CD4-positive, alpha-beta memory T cell (primary cell): ENCODE measurements around the gene RALGPS2. TPM values are rescaled to one million over a fixed set of nuclear protein-coding genes. Genes with fewer than 3 reads are reported as not detected.

Experiments used
- CTCF ChIA-PET: fragments of 350-600 bp; sonication (Branson Sonifier 250); formaldehyde crosslinking; loops from one replicate; lab custom pipeline; 2021; ENCODE audit warnings: inconsistent platforms; ENCODE audit not compliant: partially characterized antibody; lab: Charles Lee
- POLR2A ChIA-PET: fragments of 350-600 bp; sonication (Branson Sonifier 250); formaldehyde crosslinking; loops from one replicate; lab custom pipeline; 2021; ENCODE audit not compliant: partially characterized antibody; lab: Charles Lee
- DNase-seq, 5 donors: peaks; one replicate each; pipeline versions ENCODE4 v3.0.0 to v3.0.0-alpha.2; 2020 to 2022; ENCODE audit warnings: mixed read lengths in 1 of 5
- H3K27ac ChIP-seq: one replicate; pipeline ENCODE4 v1.7.0; 2013; ENCODE audit warnings: low read depth, low read length
- H3K27me3 ChIP-seq: 2 replicates; pipeline ENCODE4 v1.7.0; 2013; ENCODE audit warnings: mild to moderate bottlenecking, low read length, moderate library complexity; ENCODE audit not compliant: insufficient read depth
- H3K36me3 ChIP-seq: 2 replicates; pipeline ENCODE4 v1.7.0; 2013; ENCODE audit warnings: mild to moderate bottlenecking, low read length, moderate library complexity; ENCODE audit not compliant: insufficient read depth
- H3K4me1 ChIP-seq: 2 replicates; pipeline ENCODE4 v1.7.0; 2013; ENCODE audit warnings: mild to moderate bottlenecking, low read length, moderate library complexity; ENCODE audit not compliant: insufficient read depth
- H3K4me3 ChIP-seq, 2 donors: one replicate each; pipeline ENCODE4 v1.7.0; 2013; ENCODE audit warnings: low read length in 2 of 2, mild to moderate bottlenecking in 1 of 2
- H3K9me3 ChIP-seq, 2 donors: one replicate each; pipeline ENCODE4 v1.7.0; 2013; ENCODE audit warnings: low read length in 2 of 2, control low read depth in 1 of 2; ENCODE audit not compliant: control insufficient read depth in 1 of 2
- H3K27ac Mint-ChIP-seq, 7 donors: one replicate each; pipeline ENCODE4 v1.8.0; 2020 to 2021; ENCODE audit warnings: mixed read lengths in 7 of 7, mild to moderate bottlenecking in 6 of 7, inconsistent platforms in 3 of 7, moderate library complexity in 3 of 7
- H3K27me3 Mint-ChIP-seq, 2 donors: one replicate each; pipeline ENCODE4 v1.8.0; 2020 to 2021; ENCODE audit warnings: mixed read lengths in 2 of 2
- H3K36me3 Mint-ChIP-seq, 2 donors: one replicate each; pipeline ENCODE4 v1.8.0; 2020 to 2021; ENCODE audit warnings: mixed read lengths in 2 of 2, inconsistent platforms in 1 of 2, mild to moderate bottlenecking in 1 of 2
- H3K4me1 Mint-ChIP-seq, 4 donors: one replicate each; pipeline ENCODE4 v1.8.0; 2020 to 2021; ENCODE audit warnings: mixed read lengths in 4 of 4, mild to moderate bottlenecking in 1 of 4
- H3K4me3 Mint-ChIP-seq, 8 donors: one replicate each; pipeline ENCODE4 v1.8.0; 2020 to 2021; ENCODE audit warnings: mixed read lengths in 8 of 8, mild to moderate bottlenecking in 7 of 8, moderate library complexity in 6 of 8, inconsistent platforms in 3 of 8
- H3K9me3 Mint-ChIP-seq, 8 donors: one replicate each; pipeline ENCODE4 v1.8.0; 2020 to 2021; ENCODE audit warnings: mixed read lengths in 8 of 8, mild to moderate bottlenecking in 5 of 8, inconsistent platforms in 3 of 8, moderate library complexity in 1 of 8
- intact Hi-C: fragments of 100-400 bp; cut with micrococcal nuclease; formaldehyde crosslinking; loops from one replicate; pipeline ENCODE4 v1.15.1; 2023
- polyA plus RNA-seq, 2 donors: library from polyadenylated mRNA; unstranded; fragments of 300-500 nt; fragmentation: Illumina TruSeq; gene quantifications; one replicate each; pipeline ENCODE4 v1.2.3, GENCODE V29; 2021
- total RNA-seq, 2 experiments: library from RNA; stranded (reverse); gene quantifications; one replicate each; pipeline ENCODE4 v1.2.3, GENCODE V29; 2021

Gene RALGPS2
- total and polyA plus RNA-seq, 4 experiments from 2014 or later = 1.6 to 15.0 (median 7.8) TPM

GRCh38 chr1:178938959-178939317 lies 213.9 kb downstream of the RALGPS2 start:
- Histone ChIP-seq H3K4me1 (no peaks in the 10 kb centered on the region), H3K36me3 (no peaks in the 10 kb centered on the region), H3K9me3 (no peaks in the 10 kb centered on the region), H3K27ac (no peak overlapping the region), H3K4me3 (no peak overlapping the region), H3K27me3 (no peaks in the 10 kb centered on the region)
- H3K36me3 Mint-ChIP-seq = no peaks in the 10 kb centered on the region
- no peak overlapping the region for H3K4me3 Mint-ChIP-seq
- no peaks in the 10 kb centered on the region for H3K9me3 Mint-ChIP-seq
- peaks cover 0 to 1% (median 0%) of the 10 kb centered on the region in 4 donors for H3K4me1 Mint-ChIP-seq
- intact Hi-C loops = no loop called here
- ChIA-PET POLR2A (no interaction called here), CTCF (no interaction called here)
- peaks cover 5 to 6% of the 10 kb centered on the region in 2 donors for H3K27me3 Mint-ChIP-seq
- no peak for DNase-seq
- no peak overlapping the region for H3K27ac Mint-ChIP-seq

DNA sequence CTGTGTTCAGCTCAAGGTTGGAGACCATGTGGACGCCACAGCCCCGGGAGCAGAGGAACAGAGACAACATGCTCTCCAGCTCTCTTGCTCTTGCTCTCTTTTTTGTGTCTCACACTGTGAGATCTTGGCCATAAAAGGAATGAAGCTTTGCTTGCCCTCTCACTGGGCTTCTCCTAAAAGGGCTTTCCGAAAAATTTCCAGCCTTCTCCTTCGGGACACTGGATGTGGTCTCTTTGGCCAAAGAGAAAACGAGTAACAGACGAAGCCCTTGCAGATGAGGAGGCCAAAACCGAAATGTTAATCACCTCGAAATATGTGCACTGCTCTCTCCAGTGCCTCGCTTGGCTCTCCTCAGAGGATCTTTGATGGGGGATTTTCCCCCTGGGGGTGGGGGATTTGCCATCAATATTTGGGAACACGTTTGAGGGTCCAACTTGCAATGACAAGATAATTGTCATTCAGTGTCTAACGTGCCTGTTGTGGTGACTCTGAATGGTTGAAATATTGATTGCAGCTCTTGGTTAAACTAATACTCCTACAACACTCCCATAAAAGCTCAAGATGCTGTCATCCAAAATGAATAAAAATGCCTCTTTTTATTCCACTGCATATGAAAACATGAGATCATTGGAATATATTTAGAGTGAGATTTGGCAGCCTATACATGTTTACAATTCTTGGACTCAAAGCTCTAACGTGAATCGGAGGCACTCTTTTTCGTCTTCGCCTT lies 214.5 kb downstream of the RALGPS2 start:
- no peak overlapping the region for H3K4me3 Mint-ChIP-seq
- H3K4me1 ChIP-seq = no peaks in the 10 kb centered on the region
- no peak for DNase-seq
- no peak overlapping the region for H3K27ac ChIP-seq
- no peaks in the 10 kb centered on the region for H3K36me3 Mint-ChIP-seq
- ChIA-PET CTCF (no interaction called here), POLR2A (no interaction called here)
- H3K27me3 ChIP-seq = no peaks in the 10 kb centered on the region
- H3K4me3 ChIP-seq = no peak overlapping the region
- H3K27ac Mint-ChIP-seq = no peak overlapping the region
- H3K36me3 ChIP-seq = no peaks in the 10 kb centered on the region
- no peaks in the 10 kb centered on the region for H3K9me3 ChIP-seq
- intact Hi-C loops = no loop called here
- H3K4me1 Mint-ChIP-seq = peaks cover 0 to 1% (median 0%) of the 10 kb centered on the region in 4 donors
- H3K9me3 Mint-ChIP-seq = no peaks in the 10 kb centered on the region
- H3K27me3 Mint-ChIP-seq = peaks cover 5 to 6% of the 10 kb centered on the region in 2 donors

DNA sequence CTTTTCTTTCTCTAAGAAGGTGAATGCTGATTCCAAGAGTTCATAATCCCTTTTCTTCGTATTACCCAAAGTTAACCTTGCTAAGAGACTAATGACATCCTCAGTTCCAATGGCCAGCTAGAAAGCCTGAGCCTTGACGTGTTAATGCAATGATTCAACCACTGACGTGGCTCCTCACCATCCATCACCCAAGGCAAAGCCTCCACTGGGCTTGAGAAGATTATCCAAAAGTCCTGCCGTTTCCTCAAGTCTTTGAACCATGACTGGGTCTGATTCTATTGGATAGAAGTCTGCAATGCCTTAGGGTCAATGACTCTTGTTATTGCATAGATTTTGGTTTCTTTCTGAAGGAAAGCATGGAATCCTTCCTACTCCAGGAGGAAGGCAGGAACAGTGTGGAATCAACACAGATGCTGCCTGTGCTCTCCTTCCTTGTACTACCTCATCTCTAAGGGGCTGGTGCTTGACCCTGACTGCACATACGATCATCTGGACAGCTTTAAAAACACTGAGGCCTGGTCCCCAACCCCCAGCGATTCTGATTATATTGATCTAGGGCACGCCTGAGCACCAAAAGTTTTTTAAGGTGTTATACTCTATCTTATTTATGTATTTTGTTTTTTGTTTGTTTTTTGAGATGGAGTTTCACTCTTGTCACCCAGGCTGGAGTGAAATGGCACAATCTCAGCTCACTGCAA lies 215.2 kb downstream of the RALGPS2 start:
- H3K27me3 Mint-ChIP-seq = peaks cover 6 to 9% of the 10 kb centered on the region in 2 donors

DNA sequence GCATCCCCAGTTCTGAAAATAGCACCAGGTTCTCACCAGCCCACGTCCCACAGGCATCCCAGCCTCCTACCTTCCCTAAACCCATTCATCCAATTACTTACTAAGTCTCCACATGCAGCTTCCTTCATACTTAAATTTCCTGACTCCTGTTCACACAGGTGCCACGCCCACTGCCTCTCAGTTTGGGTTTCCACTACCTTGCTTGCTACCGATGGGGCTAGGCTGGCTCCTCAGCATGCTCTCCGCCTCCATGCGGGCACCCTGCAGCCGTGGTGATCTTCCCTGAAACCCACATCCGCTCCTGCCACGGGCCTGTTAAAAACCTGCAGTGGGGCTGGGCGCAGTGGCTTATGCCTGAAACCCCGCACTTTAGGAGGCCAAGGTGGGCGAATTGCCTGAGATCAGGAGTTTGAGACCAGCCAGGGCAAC lies 216.2 kb downstream of the RALGPS2 start:
- intact Hi-C loops = no loop called here
- Mint-ChIP-seq H3K9me3 (peaks cover 0 to 2% (median 0%) of the 10 kb centered on the region in 8 donors), H3K4me3 (no peak overlapping the region), H3K4me1 (peaks cover 0 to 1% (median 0%) of the 10 kb centered on the region in 4 donors), H3K36me3 (no peaks in the 10 kb centered on the region), H3K27ac (no peak overlapping the region), H3K27me3 (peaks cover 7 to 10% of the 10 kb centered on the region in 2 donors)
- Histone ChIP-seq H3K27ac (no peak overlapping the region), H3K4me3 (no peak overlapping the region), H3K9me3 (no peaks in the 10 kb centered on the region), H3K27me3 (no peaks in the 10 kb centered on the region), H3K4me1 (no peaks in the 10 kb centered on the region), H3K36me3 (no peaks in the 10 kb centered on the region)
- no peak for DNase-seq
- ChIA-PET POLR2A (no interaction called here), CTCF (no interaction called here)

More for the DNA sequence above, 215.2 kb downstream of the RALGPS2 start:
- H3K4me3 Mint-ChIP-seq = no peak overlapping the region
- Histone ChIP-seq H3K4me1 (no peaks in the 10 kb centered on the region), H3K9me3 (no peaks in the 10 kb centered on the region), H3K27me3 (no peaks in the 10 kb centered on the region), H3K36me3 (no peaks in the 10 kb centered on the region), H3K27ac (no peak overlapping the region), H3K4me3 (no peak overlapping the region)
- POLR2A ChIA-PET = no interaction called here
- peaks cover 0 to 2% (median 0%) of the 10 kb centered on the region in 8 donors for H3K9me3 Mint-ChIP-seq
- H3K36me3 Mint-ChIP-seq = no peaks in the 10 kb centered on the region
- intact Hi-C loops = no loop called here
- H3K4me1 Mint-ChIP-seq = peaks cover 0 to 1% (median 0%) of the 10 kb centered on the region in 4 donors
- CTCF ChIA-PET = no interaction called here
- DNase-seq = no peak
- no peak overlapping the region for H3K27ac Mint-ChIP-seq

GRCh38 chr1:178941849-178942248 lies 216.8 kb downstream of the RALGPS2 start:
- ChIA-PET CTCF (no interaction called here), POLR2A (no interaction called here)
- H3K4me3 Mint-ChIP-seq = no peak overlapping the region
- H3K9me3 Mint-ChIP-seq = peaks cover 0 to 2% (median 0%) of the 10 kb centered on the region in 8 donors
- Histone ChIP-seq H3K9me3 (no peaks in the 10 kb centered on the region), H3K4me1 (no peaks in the 10 kb centered on the region), H3K4me3 (no peak overlapping the region), H3K27ac (no peak overlapping the region), H3K36me3 (no peaks in the 10 kb centered on the region), H3K27me3 (no peaks in the 10 kb centered on the region)
- H3K27ac Mint-ChIP-seq = no peak overlapping the region
- H3K4me1 Mint-ChIP-seq = peaks cover 0 to 1% (median 0%) of the 10 kb centered on the region in 4 donors
- no peak for DNase-seq
- peaks cover 7 to 13% of the 10 kb centered on the region in 2 donors for H3K27me3 Mint-ChIP-seq
- no peaks in the 10 kb centered on the region for H3K36me3 Mint-ChIP-seq
- intact Hi-C loops = no loop called here

- ChIA-PET POLR2A (no interaction called here), CTCF (no interaction called here)
- H3K9me3 ChIP-seq = no peaks in the 10 kb centered on the region
- peaks cover 7 to 14% of the 10 kb centered on the region in 2 donors for H3K27me3 Mint-ChIP-seq
- no peaks in the 10 kb centered on the region for H3K4me1 ChIP-seq
- no peak overlapping the region for H3K4me3 Mint-ChIP-seq
- no peak overlapping the region for H3K27ac ChIP-seq
- H3K4me1 Mint-ChIP-seq = peaks cover 0 to 1% (median 0%) of the 10 kb centered on the region in 4 donors
- intact Hi-C loops = no loop called here
- no peaks in the 10 kb centered on the region for H3K27me3 ChIP-seq
- no peak for DNase-seq
- peak overlapping the region in 1 of 7 donors; percentile 8 for H3K27ac Mint-ChIP-seq
- no peak overlapping the region for H3K4me3 ChIP-seq
- H3K36me3 ChIP-seq = no peaks in the 10 kb centered on the region
- no peaks in the 10 kb centered on the region for H3K36me3 Mint-ChIP-seq
- H3K9me3 Mint-ChIP-seq = peaks cover 0 to 2% (median 0%) of the 10 kb centered on the region in 8 donors
Observed at GRCh38 chr1:178942285-178943198, 217.5 kb downstream of the RALGPS2 start.

DNA sequence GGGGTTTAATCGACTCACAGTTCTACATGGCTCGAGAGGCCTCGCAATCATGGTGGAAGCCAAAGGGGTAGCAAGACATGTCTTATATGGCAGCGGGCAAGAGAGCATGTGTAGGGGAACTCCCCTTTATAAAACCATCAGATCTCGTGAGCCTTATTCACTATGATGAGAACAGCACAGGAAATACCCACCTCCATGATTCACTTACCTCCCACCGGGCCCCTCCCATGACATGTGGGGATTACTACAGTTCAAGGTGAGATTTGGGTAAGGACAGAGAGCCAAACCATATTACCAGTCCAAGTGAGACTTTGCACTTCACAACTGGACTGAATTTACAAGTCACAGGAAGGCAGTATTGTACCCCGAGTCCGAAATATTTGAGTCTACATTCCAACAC lies 219.7 kb downstream of the RALGPS2 start:
- intact Hi-C loops = no loop called here
- peaks cover 5 to 20% of the 10 kb centered on the region in 2 donors for H3K27me3 Mint-ChIP-seq
- H3K9me3 ChIP-seq = no peaks in the 10 kb centered on the region
- peaks cover 0 to 1% (median 0%) of the 10 kb centered on the region in 4 donors for H3K4me1 Mint-ChIP-seq
- no peak overlapping the region for H3K27ac ChIP-seq
- H3K36me3 Mint-ChIP-seq = no peaks in the 10 kb centered on the region
- H3K4me3 Mint-ChIP-seq = no peak overlapping the region
- DNase-seq = no peak
- no peak overlapping the region for H3K27ac Mint-ChIP-seq
- H3K4me1 ChIP-seq = no peaks in the 10 kb centered on the region
- no peak overlapping the region for H3K4me3 ChIP-seq
- CTCF ChIA-PET = no interaction called here
- POLR2A ChIA-PET = no interaction called here
- peaks cover 0 to 2% (median 0%) of the 10 kb centered on the region in 8 donors for H3K9me3 Mint-ChIP-seq
- no peaks in the 10 kb centered on the region for H3K27me3 ChIP-seq
- no peaks in the 10 kb centered on the region for H3K36me3 ChIP-seq
